ENCODE data around the gene CCDC158. TPM values are rescaled to one million over a fixed set of nuclear protein-coding genes. Genes with fewer than 3 reads are reported as not detected.

The CCDC158 gene
- total RNA-seq, 2 experiments from 2014 or later: not detected

DNA sequence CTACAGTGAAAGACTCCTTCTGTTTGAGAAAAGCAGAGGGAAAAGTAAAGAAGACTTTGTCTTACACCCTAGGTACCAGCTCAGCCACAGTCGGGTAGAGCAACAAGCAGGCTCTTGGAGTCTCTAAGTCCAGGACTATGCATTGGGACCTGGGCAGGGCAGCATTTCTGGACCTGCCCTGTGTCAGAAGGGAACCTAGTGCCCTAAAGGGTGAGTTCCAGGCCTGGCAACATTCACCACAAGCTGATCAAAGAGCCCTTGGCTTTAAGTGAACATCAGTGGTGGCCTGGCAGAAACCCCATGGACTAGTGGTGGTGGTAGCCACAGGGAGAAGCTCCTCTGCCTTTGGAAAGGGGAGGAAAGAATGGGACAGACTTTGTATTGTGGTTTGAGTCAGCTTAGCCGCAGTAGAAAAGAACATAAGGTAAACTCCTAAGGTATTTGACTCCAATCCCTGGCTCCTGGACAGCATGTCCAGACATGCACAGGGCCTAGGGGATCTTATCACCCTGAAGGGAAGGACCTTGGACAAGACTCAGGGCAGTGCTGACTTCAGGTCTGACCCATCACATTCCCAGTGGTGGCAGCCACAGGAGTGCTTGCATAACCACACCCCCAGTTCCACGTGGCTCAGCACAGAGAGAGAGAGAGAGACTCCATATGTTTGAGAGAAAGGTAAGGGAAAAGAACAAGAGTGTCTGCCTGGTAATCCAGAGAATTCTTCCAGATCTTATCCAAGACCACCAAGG, 32.6 kb downstream of the CCDC158 start:
- H3K27me3 Mint-ChIP-seq: peaks cover 27% of the 10 kb centered on the region
- TF ChIP-seq, protein P1, sequence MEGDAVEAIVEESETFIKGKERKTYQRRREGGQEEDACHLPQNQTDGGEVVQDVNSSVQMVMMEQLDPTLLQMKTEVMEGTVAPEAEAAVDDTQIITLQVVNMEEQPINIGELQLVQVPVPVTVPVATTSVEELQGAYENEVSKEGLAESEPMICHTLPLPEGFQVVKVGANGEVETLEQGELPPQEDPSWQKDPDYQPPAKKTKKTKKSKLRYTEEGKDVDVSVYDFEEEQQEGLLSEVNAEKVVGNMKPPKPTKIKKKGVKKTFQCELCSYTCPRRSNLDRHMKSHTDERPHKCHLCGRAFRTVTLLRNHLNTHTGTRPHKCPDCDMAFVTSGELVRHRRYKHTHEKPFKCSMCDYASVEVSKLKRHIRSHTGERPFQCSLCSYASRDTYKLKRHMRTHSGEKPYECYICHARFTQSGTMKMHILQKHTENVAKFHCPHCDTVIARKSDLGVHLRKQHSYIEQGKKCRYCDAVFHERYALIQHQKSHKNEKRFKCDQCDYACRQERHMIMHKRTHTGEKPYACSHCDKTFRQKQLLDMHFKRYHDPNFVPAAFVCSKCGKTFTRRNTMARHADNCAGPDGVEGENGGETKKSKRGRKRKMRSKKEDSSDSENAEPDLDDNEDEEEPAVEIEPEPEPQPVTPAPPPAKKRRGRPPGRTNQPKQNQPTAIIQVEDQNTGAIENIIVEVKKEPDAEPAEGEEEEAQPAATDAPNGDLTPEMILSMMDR (IDR thresholded peaks at IDR 0.05): no peak
- POLR2A ChIA-PET: no interaction called here
- DNase-seq (no peak), ATAC-seq (no peak)
- H3K4me1 Mint-ChIP-seq (ENCODE audit: low read depth): no peaks in the 10 kb centered on the region
- H3K9me3 Mint-ChIP-seq: peaks cover 9% of the 10 kb centered on the region
- H3K27ac Mint-ChIP-seq: no peak overlapping the region
- intact Hi-C loops (cut with micrococcal nuclease): no loop called here
- CTCF ChIA-PET: interaction anchor here (2.8 kb wide), 1 partner anchor 11 kb away, joined by 12 read pairs; no protein-coding TSS in a partner anchor
- peaks cover 2% of the 10 kb centered on the region for H3K36me3 Mint-ChIP-seq (ENCODE audit: low read depth)
- H3K4me3 Mint-ChIP-seq: no peak overlapping the region

DNA sequence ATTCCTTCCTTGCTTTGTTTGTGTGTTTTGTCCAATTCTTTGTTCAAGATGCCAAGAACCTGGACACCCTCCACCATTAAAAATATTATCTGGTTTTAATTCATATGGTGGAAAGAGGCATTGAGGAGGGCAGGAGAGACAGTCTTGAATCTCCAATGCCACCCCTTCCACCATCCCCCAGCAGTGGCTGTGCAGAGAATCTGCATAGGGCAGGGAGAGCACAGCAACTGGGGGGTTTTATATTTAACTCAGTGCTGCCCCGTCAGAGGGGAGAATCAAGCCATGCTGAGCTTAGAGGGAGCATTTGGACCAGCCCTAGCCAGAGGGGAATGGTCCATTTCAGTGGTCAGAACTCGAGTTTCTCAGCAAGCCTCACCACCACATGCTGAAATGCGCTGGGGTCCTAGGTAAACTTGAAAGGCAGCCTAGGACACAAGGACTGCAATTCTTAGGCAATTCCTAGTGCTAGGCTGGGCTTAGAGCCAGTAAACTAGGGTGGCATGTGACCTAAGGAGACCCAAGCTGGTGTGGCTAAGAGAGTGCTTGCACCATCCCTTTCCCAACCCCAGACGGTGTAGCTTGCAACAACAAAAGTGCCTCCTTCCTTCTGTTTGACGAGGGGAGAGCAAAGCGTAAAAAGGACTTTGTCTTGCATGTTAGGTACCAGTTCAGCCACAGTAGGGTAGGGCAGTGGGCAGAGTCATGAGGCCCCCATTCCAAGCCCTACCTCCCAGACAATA, 34.2 kb downstream of the CCDC158 start:
- DNase-seq (no peak), ATAC-seq (no peak)
- H3K9me3 Mint-ChIP-seq: peaks cover 9% of the 10 kb centered on the region
- no peak overlapping the region for H3K27ac Mint-ChIP-seq
- H3K27me3 Mint-ChIP-seq: peaks cover 23% of the 10 kb centered on the region
- TF ChIP-seq, protein P1 (IDR thresholded peaks at IDR 0.05): no peak
- intact Hi-C loops (cut with micrococcal nuclease): no loop called here
- CTCF ChIA-PET: interaction anchor here (1.3 to 2.8 kb wide), 2 partner anchors 9 to 207 kb away, joined by 3 to 12 read pairs; no protein-coding TSS in a partner anchor
- H3K4me1 Mint-ChIP-seq (ENCODE audit: low read depth): no peaks in the 10 kb centered on the region
- H3K4me3 Mint-ChIP-seq: no peak overlapping the region
- POLR2A ChIA-PET: no interaction called here
- H3K36me3 Mint-ChIP-seq (ENCODE audit: low read depth): peaks cover 2% of the 10 kb centered on the region

DNA sequence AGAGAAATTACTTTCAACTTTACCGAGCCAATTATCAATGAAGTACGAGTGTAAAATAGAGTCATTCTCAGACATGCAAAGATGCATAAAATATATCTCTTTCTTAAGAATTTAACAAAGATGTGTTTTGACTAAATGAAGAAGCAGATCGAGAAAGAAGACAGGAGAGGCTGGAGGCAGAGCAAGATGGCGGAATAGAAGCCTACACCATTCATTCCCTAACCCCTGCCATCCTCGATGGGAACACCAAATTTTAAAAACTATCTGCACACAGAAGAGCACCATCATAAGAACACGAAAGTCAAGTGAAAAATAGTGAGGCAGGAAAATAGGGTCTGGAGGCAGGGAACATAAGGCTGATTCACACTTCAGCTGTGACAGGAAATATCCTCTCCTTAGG, 35.0 kb downstream of the CCDC158 start:
- peaks cover 2% of the 10 kb centered on the region for H3K36me3 Mint-ChIP-seq (ENCODE audit: low read depth)

GRCh38 chr4:76384052-76384451, 36.9 kb downstream of the CCDC158 start:
- no peak for ATAC-seq
- ChIA-PET POLR2A (no interaction called here), CTCF (no interaction called here)
- DNase-seq: no peak
- no peak overlapping the region for H3K4me3 Mint-ChIP-seq
- peaks cover 16% of the 10 kb centered on the region for H3K27me3 Mint-ChIP-seq
- TF ChIP-seq, protein P1 (IDR thresholded peaks at IDR 0.05): no peak
- intact Hi-C loops (cut with micrococcal nuclease): no loop called here
- H3K27ac Mint-ChIP-seq: no peak overlapping the region
- H3K4me1 Mint-ChIP-seq (ENCODE audit: low read depth): no peaks in the 10 kb centered on the region
- peaks cover 4% of the 10 kb centered on the region for H3K9me3 Mint-ChIP-seq
- peaks cover 2% of the 10 kb centered on the region for H3K36me3 Mint-ChIP-seq (ENCODE audit: low read depth)

More for the DNA sequence above, 35.0 kb downstream of the CCDC158 start:
- peaks cover 21% of the 10 kb centered on the region for H3K27me3 Mint-ChIP-seq
- no peaks in the 10 kb centered on the region for H3K4me1 Mint-ChIP-seq (ENCODE audit: low read depth)
- intact Hi-C loops (cut with micrococcal nuclease): no loop called here
- H3K9me3 Mint-ChIP-seq: peaks cover 9% of the 10 kb centered on the region
- ChIA-PET CTCF (interaction anchor here (2.8 kb wide), 1 partner anchor 8 kb away, joined by 12 read pairs; no protein-coding TSS in a partner anchor), POLR2A (no interaction called here)
- ATAC-seq (no peak), DNase-seq (no peak)
- H3K4me3 Mint-ChIP-seq: no peak overlapping the region
- H3K27ac Mint-ChIP-seq: no peak overlapping the region
- TF ChIP-seq, protein P1 (IDR thresholded peaks at IDR 0.05): no peak

- no peak for DNase-seq
- Mint-ChIP-seq H3K9me3 (no peaks in the 10 kb centered on the region), H3K4me3 (no peak overlapping the region), H3K27me3 (peaks cover 12% of the 10 kb centered on the region), H3K4me1 (ENCODE audit: low read depth) (no peaks in the 10 kb centered on the region), H3K36me3 (ENCODE audit: low read depth) (no peaks in the 10 kb centered on the region), H3K27ac (no peak overlapping the region)
- ChIA-PET POLR2A (no interaction called here), CTCF (no interaction called here)
- intact Hi-C loops (cut with micrococcal nuclease): no loop called here
- TF ChIP-seq, protein P1 (IDR thresholded peaks at IDR 0.05): no peak
- ATAC-seq: no peak
Measured at GRCh38 chr4:76383001-76383400, 37.9 kb downstream of the CCDC158 start.

Data from activated CD8-positive, alpha-beta T cell treated with anti-CD3 and anti-CD28 coated beads for 36 hours (primary cell).